Right lobe of liver (tissue), 6 donors: ENCODE data around the gene ESYT2. TPM values are rescaled to one million over a fixed set of nuclear protein-coding genes. Genes with fewer than 3 reads are reported as not detected.

Experiments
- ATAC-seq, 4 donors: fragments of 200-7000 bp; cut with Tn5 transposase; one replicate each; pipeline ENCODE4 v1.9.1; 2020; ENCODE audit warnings: mild to moderate bottlenecking in 4 of 4, moderate library complexity in 4 of 4
- DNase-seq, 3 donors: peaks; one replicate each; pipeline ENCODE4 v3.0.0-alpha.2; 2020
- H3K27ac ChIP-seq, 3 donors: fragments of 200-600 bp; one replicate each; pipeline ENCODE4 v1.8.0; 2022
- H3K27me3 ChIP-seq, 2 donors: fragments of 200-600 bp; one replicate each; pipeline ENCODE4 v1.8.0; 2022
- H3K36me3 ChIP-seq, 4 donors: fragments of 200-600 bp; sonication (generic) in 1 of 4; one replicate each; pipeline versions ENCODE4 v1.5.1 to v1.8.0; 2017 to 2022; ENCODE audit warnings: control low read depth in 1 of 4
- H3K4me1 ChIP-seq, 4 donors: fragments of 200-600 bp; sonication (generic) in 1 of 4; one replicate each; pipeline versions ENCODE4 v1.5.1 to v1.8.0; 2017 to 2022; ENCODE audit warnings: control low read depth in 1 of 4
- H3K4me3 ChIP-seq, 3 donors: fragments of 200-600 bp; one replicate each; pipeline ENCODE4 v1.8.0; 2022
- H3K9me3 ChIP-seq, 4 donors: fragments of 200-600 bp; sonication (generic) in 1 of 4; one replicate each; pipeline versions ENCODE4 v1.5.1 to v1.8.0; 2017 to 2022; ENCODE audit warnings: control low read depth in 1 of 4
- POLR2A ChIP-seq: fragments of 450-650 bp; IDR thresholded peaks from one replicate; pipeline ENCODE4 v1.6.1; 2017; ENCODE audit warnings: antibody characterized with exemption, mild to moderate bottlenecking
- WGBS: methylation state at CpG from one replicate; pipeline ENCODE4 v1.1.6; 2018; ENCODE audit warnings: low coverage, low lambda C conversion rate; ENCODE audit not compliant: insufficient coverage; ENCODE audit errors: missing lambda C conversion rate; 5-methylcytosine and 5-hydroxymethylcytosine counted together
- intact Hi-C, 2 donors: fragments of 100-400 bp; cut with DNase I; formaldehyde crosslinking; loops; one replicate each; pipeline versions ENCODE4 v1.11.2 to v1.14.1; 2022
- total RNA-seq, 6 experiments: library from RNA; depleted of rRNA in 2 of 6; stranded (reverse); fragments of >200 nt in 2 of 6; fragmentation: NEBNext Ultra II Directional in 3 of 6; extraction: Animal tissue kit (Norgen Biotek cat#: 25700) in 3 of 6; gene quantifications; one replicate each; pipeline versions ENCODE4 v1.1.0 to v1.2.4, GENCODE V29; 2016 to 2023
- TF ChIP-seq, protein P1 (sequence below), 4 donors: fragments of 200-600 bp in 3 of 4; fragments of 450-650 bp in 1 of 4; IDR thresholded peaks; one replicate each; pipeline versions ENCODE4 v1.5.1 to v1.8.0; 2016 to 2022; ENCODE audit warnings: antibody characterized with exemption in 4 of 4, mild to moderate bottlenecking in 2 of 4
- donor health status: DM: no; HTN: yes; CAD: no.
- donor health status: DM: no; HTN: no; CAD: no.
- donor health status: DM: no; HTN: no; CAD: no.
- donor health status: DM: no; HTN: yes; CAD: no.
- donor health status: DM: no; HTN: yes; CAD: no.

ESYT2 gene
- total RNA-seq, 6 experiments from 2014 or later, result 19.7 to 28.7 (median 24.2) TPM

DNA sequence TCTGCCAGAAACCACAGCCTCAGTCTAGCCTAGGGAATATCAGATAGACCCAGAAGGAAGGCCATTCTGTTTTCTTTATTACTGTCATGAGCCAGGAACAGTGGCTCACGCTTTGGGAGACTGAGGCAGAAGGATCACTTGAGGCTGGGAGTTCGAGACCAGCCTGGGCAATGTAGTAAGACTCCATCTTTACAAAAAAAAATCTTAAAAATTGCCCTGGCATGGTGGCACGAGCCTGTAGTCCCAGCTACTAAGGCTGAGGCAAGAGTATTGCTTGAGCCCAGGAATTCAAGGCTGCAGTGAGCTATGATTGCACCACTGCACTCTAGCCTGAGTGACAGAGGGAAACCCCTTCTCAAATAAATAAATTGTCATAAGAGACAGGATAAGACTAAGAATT is 3.7 kb upstream of the ESYT2 start:
- H3K9me3 ChIP-seq, result no peaks in the 10 kb centered on the region
- no peaks in the 10 kb centered on the region for H3K4me1 ChIP-seq
- H3K4me3 ChIP-seq, result no peak overlapping the region
- H3K36me3 ChIP-seq, result no peaks in the 10 kb centered on the region
- DNase-seq, result no peak
- no peak overlapping the region for H3K27ac ChIP-seq
- no peaks in the 10 kb centered on the region for H3K27me3 ChIP-seq
- no peak for ATAC-seq
- intact Hi-C loops, result no loop called here
- no peak for TF ChIP-seq POLR2A
- TF ChIP-seq, protein P1, sequence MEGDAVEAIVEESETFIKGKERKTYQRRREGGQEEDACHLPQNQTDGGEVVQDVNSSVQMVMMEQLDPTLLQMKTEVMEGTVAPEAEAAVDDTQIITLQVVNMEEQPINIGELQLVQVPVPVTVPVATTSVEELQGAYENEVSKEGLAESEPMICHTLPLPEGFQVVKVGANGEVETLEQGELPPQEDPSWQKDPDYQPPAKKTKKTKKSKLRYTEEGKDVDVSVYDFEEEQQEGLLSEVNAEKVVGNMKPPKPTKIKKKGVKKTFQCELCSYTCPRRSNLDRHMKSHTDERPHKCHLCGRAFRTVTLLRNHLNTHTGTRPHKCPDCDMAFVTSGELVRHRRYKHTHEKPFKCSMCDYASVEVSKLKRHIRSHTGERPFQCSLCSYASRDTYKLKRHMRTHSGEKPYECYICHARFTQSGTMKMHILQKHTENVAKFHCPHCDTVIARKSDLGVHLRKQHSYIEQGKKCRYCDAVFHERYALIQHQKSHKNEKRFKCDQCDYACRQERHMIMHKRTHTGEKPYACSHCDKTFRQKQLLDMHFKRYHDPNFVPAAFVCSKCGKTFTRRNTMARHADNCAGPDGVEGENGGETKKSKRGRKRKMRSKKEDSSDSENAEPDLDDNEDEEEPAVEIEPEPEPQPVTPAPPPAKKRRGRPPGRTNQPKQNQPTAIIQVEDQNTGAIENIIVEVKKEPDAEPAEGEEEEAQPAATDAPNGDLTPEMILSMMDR (IDR thresholded peaks at IDR 0.05), result no peak
- WGBS, result 85% methylated on average over 2 of the region's 3 CpGs

DNA sequence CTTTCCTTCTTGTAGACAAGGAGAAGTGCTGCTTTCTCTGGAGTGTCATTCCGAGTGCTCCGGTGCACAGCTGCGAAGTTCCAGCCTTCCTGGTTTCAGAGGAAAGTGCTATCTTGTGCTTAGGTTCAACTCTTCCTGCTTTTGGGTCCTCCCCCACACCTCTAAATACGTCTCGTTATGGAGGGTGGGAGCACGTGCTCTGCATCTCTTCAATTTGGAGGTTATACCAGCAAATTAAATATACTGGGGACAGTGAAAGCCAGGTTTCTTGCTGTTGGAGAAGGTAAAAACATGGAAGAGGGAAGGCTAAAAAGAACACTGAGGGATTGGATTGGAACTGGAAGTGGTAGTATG is 2.4 kb upstream of the ESYT2 start:
- no peak overlapping the region for H3K27ac ChIP-seq
- H3K27me3 ChIP-seq, result no peaks in the 10 kb centered on the region
- H3K36me3 ChIP-seq, result no peaks in the 10 kb centered on the region
- H3K9me3 ChIP-seq, result no peaks in the 10 kb centered on the region
- intact Hi-C loops, result no loop called here
- TF ChIP-seq, protein P1 (IDR thresholded peaks at IDR 0.05), result no peak
- TF ChIP-seq POLR2A, result no peak
- no peak for DNase-seq
- no peak for ATAC-seq
- no peak overlapping the region for H3K4me3 ChIP-seq
- H3K4me1 ChIP-seq, result peaks cover 0 to 7% (median 0%) of the 10 kb centered on the region in 4 donors
- 81% methylated on average over 6 of the region's 6 CpGs for WGBS

DNA sequence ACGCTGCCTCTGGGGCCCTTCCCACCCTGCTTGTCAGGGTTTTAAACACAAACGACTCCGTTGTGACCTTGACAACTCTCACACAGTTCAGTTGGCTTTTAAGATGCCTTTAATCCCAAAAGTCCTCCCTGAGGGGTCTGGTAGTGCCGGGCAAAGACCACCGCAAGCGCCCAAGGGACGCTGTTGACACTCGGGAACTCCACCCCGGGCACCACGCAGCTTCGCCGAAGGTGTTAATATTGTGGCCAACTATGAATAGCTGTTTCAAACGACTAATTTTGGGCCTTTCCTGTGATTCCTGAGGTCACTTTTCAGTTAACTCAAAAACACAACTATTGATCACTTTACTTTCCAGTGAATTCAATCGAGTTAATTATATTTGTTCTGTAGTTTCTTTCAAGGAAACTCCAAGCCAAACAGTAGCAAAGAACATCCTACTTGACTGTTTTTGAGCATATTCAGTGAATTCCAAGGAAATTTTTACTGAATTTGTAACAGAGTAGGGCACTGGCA is 958 bp upstream of the ESYT2 start:
- peak overlapping the region; percentile 60 to 71 (median 64) for H3K4me3 ChIP-seq
- H3K9me3 ChIP-seq, result no peaks in the 10 kb centered on the region
- TF ChIP-seq, protein P1 (IDR thresholded peaks at IDR 0.05), result no peak
- TF ChIP-seq POLR2A, result no peak
- H3K27ac ChIP-seq, result peak overlapping the region; percentile 93 to 99 (median 97)
- intact Hi-C loops, result no loop called here
- 1% methylated on average over 11 of the region's 14 CpGs for WGBS
- no peaks in the 10 kb centered on the region for H3K36me3 ChIP-seq
- DNase-seq, result peak in 1 of 3 donors; percentile 38
- ATAC-seq, result peak in 3 of 4 donors; percentile 0 to 1 (median 0)
- peaks cover 0 to 7% (median 0%) of the 10 kb centered on the region in 4 donors for H3K4me1 ChIP-seq
- no peaks in the 10 kb centered on the region for H3K27me3 ChIP-seq

DNA sequence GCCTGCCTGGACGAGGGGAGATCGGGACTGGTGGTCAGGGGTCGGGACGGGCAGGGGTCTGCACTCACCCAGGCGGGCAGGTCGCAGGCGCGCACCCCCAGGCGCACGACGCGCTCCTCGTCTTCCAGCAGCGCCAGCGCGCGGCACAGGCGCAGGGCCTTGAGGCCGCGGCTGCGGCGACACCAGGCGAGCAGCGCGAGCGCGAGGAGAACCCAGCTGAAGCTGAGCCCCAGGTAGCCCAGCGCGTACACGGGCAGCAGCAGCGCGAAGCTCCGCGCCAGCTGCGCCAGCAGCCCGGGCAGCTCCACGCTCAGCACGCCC is 328 bp downstream of the ESYT2 start:
- intact Hi-C loops, result loop anchor here in 1 of 2 donors (5.0 kb wide), 1 partner anchor 122 kb away; no protein-coding TSS in a partner anchor
- Histone ChIP-seq H3K9me3 (no peaks in the 10 kb centered on the region), H3K27ac (peak overlapping the region; percentile 93 to 99 (median 98)), H3K36me3 (no peaks in the 10 kb centered on the region), H3K27me3 (no peaks in the 10 kb centered on the region), H3K4me3 (peak overlapping the region; percentile 60 to 75 (median 71)), H3K4me1 (peaks cover 0 to 7% (median 0%) of the 10 kb centered on the region in 4 donors)
- 0% methylated on average over 5 of the region's 38 CpGs for WGBS
- TF ChIP-seq, protein P1 (IDR thresholded peaks at IDR 0.05), result no peak
- TF ChIP-seq POLR2A, result no peak
- ATAC-seq, result peak; percentile 42 to 60 (median 46)
- peak in 1 of 3 donors; percentile 67 for DNase-seq
